Activated CD4-positive, CD25-positive, alpha-beta regulatory T cell treated with anti-CD3 and anti-CD28 coated beads, Interleukin-2, amount 50 U/mL, for 16 hours (primary cell): ENCODE measurements around the gene CCDC9.
"Not testable (repeated sequence)": the region's sequence is repeated elsewhere in the genome, so short reads cannot be mapped to it uniquely, and the experiment has no call there.

Experiments
- DNase-seq: peaks from one replicate; pipeline ENCODE4 v3.0.0-alpha.2; 2020; ENCODE audit warnings: low read depth, low spot score

The CCDC9 gene

GRCh38 chr19:47232422-47233211, 23.7 kb upstream of the CCDC9 start:
- DNase-seq = no peak

GRCh38 chr19:47236072-47236675, 20.2 kb upstream of the CCDC9 start:
- no peak for DNase-seq

GRCh38 chr19:47239152-47239551, 17.2 kb upstream of the CCDC9 start:
- no peak for DNase-seq

- DNase-seq = no peak
Observed at GRCh38 chr19:47239610-47240296, 16.6 kb upstream of the CCDC9 start.

- no peak for DNase-seq
Observed at GRCh38 chr19:47240556-47240955, 15.8 kb upstream of the CCDC9 start.

- DNase-seq = peak; percentile 72
Observed at GRCh38 chr19:47240996-47241918, 15.1 kb upstream of the CCDC9 start.

GRCh38 chr19:47241919-47242577, 14.3 kb upstream of the CCDC9 start:
- no peak for DNase-seq

GRCh38 chr19:47243364-47243775, 13.0 kb upstream of the CCDC9 start:
- DNase-seq = no peak

- DNase-seq = peak; percentile 71
Observed at GRCh38 chr19:47243776-47244547, 12.4 kb upstream of the CCDC9 start.

- peak; percentile 67 for DNase-seq
Observed at GRCh38 chr19:47247308-47247990, 8.9 kb upstream of the CCDC9 start.

- DNase-seq = not testable (repeated sequence)
Observed at GRCh38 chr19:47253016-47253415, 3.3 kb upstream of the CCDC9 start.

- DNase-seq = no peak
Observed at GRCh38 chr19:47253467-47253881, 2.9 kb upstream of the CCDC9 start.

GRCh38 chr19:47253970-47254369, 2.4 kb upstream of the CCDC9 start:
- DNase-seq = no peak

GRCh38 chr19:47256693-47257410, 527 bp downstream of the CCDC9 start:
- peak; percentile 97 for DNase-seq

- no peak for DNase-seq
Observed at GRCh38 chr19:47257411-47258169, 1.3 kb downstream of the CCDC9 start.

- DNase-seq = no peak
Observed at GRCh38 chr19:47258434-47258833, 2.1 kb downstream of the CCDC9 start.

- no peak for DNase-seq
Observed at GRCh38 chr19:47258895-47259555, 2.7 kb downstream of the CCDC9 start.

GRCh38 chr19:47260476-47260875, 4.2 kb downstream of the CCDC9 start:
- no peak for DNase-seq
